ENCODE measurements around the gene DNAJC9.

Gene DNAJC9, protein sequence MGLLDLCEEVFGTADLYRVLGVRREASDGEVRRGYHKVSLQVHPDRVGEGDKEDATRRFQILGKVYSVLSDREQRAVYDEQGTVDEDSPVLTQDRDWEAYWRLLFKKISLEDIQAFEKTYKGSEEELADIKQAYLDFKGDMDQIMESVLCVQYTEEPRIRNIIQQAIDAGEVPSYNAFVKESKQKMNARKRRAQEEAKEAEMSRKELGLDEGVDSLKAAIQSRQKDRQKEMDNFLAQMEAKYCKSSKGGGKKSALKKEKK

DNA sequence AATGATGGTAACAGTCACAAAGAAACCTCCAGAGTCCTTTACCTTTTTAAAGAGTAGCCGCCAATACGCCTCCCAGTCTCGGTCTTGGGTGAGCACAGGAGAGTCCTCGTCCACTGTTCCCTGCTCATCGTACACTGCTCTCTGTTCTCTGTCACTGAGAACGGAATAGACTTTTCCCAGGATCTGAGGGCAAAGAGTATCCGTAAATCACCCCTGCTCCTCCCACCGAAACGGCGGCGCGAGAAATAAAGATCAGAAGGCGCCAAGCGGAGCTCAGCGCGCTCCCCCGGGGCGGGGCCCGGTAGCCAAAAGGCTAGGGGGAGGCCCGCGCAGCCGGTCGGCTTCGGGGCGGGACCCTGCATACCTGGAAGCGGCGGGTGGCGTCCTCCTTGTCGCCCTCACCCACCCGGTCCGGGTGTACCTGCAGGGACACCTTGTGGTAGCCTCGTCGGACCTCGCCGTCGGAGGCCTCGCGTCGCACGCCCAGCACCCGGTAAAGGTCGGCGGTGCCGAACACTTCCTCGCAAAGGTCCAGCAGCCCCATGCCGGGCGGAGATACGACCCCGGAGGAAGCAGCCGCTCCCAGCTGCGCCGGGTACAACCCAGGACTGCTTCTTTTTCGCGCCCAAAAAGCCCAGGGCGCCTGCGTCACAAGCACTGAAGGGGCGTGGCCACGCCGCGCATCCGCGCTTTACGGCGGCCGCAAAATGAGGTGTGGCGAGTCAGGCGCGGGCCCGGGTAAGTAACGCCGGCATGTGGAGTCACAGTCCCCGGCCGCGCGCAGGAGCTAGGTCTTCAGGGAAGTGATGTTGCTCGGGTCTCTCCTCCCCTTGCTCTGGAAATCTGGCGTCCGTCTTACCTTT, at the start of gene DNAJC9:
TSS of gene DNAJC9 (minus strand) at position 610 of the 863 bp plus-strand sequence. CDS start at position 544, 66 bp downstream.
- Histone ChIP-seq H3K9me3 (ENCODE audit: control insufficient read depth, insufficient read depth, low read depth, low read length) (no peaks in the 10 kb centered on the region), H3K4me3 (ENCODE audit: low read depth, low read length) (peak within 1 kb of the TSS; percentile 91), H3K36me3 (ENCODE audit: control insufficient read depth in 2 of 2, insufficient read depth in 1 of 2, low read length in 2 of 2) (peaks cover 26 to 74% of the 10 kb centered on the region in 2 experiments), H3K27ac (ENCODE audit: extremely low read depth, low read depth, low read length) (peak within 1 kb of the TSS; percentile 96), H3K4me1 (ENCODE audit: control insufficient read depth, insufficient read depth, low read length) (peaks cover 2% of the 10 kb centered on the region; the same call in 1 of the 2 replicates)
- CTCF ChIA-PET, result interaction anchor here (0.6 to 1.0 kb wide), 5 partner anchors 9 to 151 kb away, joined by 3 to 4 read pairs (median 3); no protein-coding TSS in a partner anchor
- POLR2A ChIA-PET, result interaction anchor here (0.5 to 4.2 kb wide), 24 partner anchors 9 to 973 kb away, joined by 3 to 23 read pairs (median 6); partner anchors contain the start of genes ANXA7, CFAP70, DDIT4 and ECD
- TF ChIP-seq ZNF274 (IDR thresholded peaks at IDR 0.05; ENCODE audit: low read length) (no peak), ZNF274 (tag by site-specific recombination; IDR thresholded peaks at IDR 0.05; ENCODE audit: borderline replicate concordance) (no peak), ZSCAN16 (tag by site-specific recombination; IDR thresholded peaks at IDR 0.05) (0 out of 2 replicates have a peak, but pooled peaks have one; percentile 28), HOXC10 (CRISPR knock-in tag; IDR thresholded peaks at IDR 0.05) (peak; percentile 28; the same call in 1 of the 2 replicates), ZNF37A (tag by site-specific recombination; IDR thresholded peaks at IDR 0.05) (no peak), KLF9 (tag by site-specific recombination; IDR thresholded peaks at IDR 0.05; ENCODE audit: low read depth) (peak; percentile 96), ZSCAN30 (tag by site-specific recombination; IDR thresholded peaks at IDR 0.05) (peak; percentile 98), BCL11A (tag by site-specific recombination; IDR thresholded peaks at IDR 0.05; ENCODE audit: low read depth) (peak; percentile 81; the same call in 1 of the 2 replicates), ZNF214 (tag by site-specific recombination; IDR thresholded peaks at IDR 0.05; ENCODE audit: borderline replicate concordance) (no peak), ZNF629 (tag by site-specific recombination; IDR thresholded peaks at IDR 0.05) (peak; percentile 91), ZNF423 (tag by site-specific recombination; IDR thresholded peaks at IDR 0.05) (peak; percentile 85), GLIS2 (tag by site-specific recombination; IDR thresholded peaks at IDR 0.05) (peak; percentile 95), ZNF529 (tag by site-specific recombination; IDR thresholded peaks at IDR 0.05; ENCODE audit: insufficient replicate concordance) (no peak), ZNF501 (tag by site-specific recombination; IDR thresholded peaks at IDR 0.05) (peak; percentile 100), ZNF596 (tag by site-specific recombination; IDR thresholded peaks at IDR 0.05) (no peak), ZNF19 (tag by site-specific recombination; IDR thresholded peaks at IDR 0.05; ENCODE audit: low read depth) (no peak), KLF10 (tag by site-specific recombination; IDR thresholded peaks at IDR 0.05) (peak; percentile 57), ZNF654 (tag by site-specific recombination; IDR thresholded peaks at IDR 0.05; ENCODE audit: low read depth) (no peak), ZNF660 (tag by site-specific recombination; IDR thresholded peaks at IDR 0.05) (peak; percentile 77), ZNF561 (tag by site-specific recombination; IDR thresholded peaks at IDR 0.05; ENCODE audit: borderline replicate concordance) (peak; percentile 100), EGR2 (tag by site-specific recombination; IDR thresholded peaks at IDR 0.05; ENCODE audit: low read depth) (no peak), ZFP69B (tag by site-specific recombination; IDR thresholded peaks at IDR 0.05) (peak; percentile 60; the same call in 1 of the 2 replicates), TRIM28 (IDR thresholded peaks at IDR 0.05; ENCODE audit: borderline replicate concordance, low read length) (no peak), REST (tag by site-specific recombination; IDR thresholded peaks at IDR 0.05) (peak; percentile 41; the same call in 1 of the 2 replicates)
- TF ChIP-seq, protein P1, sequence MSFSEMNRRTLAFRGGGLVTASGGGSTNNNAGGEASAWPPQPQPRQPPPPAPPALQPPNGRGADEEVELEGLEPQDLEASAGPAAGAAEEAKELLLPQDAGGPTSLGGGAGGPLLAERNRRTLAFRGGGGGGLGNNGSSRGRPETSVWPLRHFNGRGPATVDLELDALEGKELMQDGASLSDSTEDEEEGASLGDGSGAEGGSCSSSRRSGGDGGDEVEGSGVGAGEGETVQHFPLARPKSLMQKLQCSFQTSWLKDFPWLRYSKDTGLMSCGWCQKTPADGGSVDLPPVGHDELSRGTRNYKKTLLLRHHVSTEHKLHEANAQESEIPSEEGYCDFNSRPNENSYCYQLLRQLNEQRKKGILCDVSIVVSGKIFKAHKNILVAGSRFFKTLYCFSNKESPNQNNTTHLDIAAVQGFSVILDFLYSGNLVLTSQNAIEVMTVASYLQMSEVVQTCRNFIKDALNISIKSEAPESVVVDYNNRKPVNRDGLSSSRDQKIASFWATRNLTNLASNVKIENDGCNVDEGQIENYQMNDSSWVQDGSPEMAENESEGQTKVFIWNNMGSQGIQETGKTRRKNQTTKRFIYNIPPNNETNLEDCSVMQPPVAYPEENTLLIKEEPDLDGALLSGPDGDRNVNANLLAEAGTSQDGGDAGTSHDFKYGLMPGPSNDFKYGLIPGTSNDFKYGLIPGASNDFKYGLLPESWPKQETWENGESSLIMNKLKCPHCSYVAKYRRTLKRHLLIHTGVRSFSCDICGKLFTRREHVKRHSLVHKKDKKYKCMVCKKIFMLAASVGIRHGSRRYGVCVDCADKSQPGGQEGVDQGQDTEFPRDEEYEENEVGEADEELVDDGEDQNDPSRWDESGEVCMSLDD (tag by site-specific recombination; IDR thresholded peaks at IDR 0.05), result 0 out of 2 replicates have a peak, but pooled peaks have one; percentile 26
- TF ChIP-seq, protein P2, sequence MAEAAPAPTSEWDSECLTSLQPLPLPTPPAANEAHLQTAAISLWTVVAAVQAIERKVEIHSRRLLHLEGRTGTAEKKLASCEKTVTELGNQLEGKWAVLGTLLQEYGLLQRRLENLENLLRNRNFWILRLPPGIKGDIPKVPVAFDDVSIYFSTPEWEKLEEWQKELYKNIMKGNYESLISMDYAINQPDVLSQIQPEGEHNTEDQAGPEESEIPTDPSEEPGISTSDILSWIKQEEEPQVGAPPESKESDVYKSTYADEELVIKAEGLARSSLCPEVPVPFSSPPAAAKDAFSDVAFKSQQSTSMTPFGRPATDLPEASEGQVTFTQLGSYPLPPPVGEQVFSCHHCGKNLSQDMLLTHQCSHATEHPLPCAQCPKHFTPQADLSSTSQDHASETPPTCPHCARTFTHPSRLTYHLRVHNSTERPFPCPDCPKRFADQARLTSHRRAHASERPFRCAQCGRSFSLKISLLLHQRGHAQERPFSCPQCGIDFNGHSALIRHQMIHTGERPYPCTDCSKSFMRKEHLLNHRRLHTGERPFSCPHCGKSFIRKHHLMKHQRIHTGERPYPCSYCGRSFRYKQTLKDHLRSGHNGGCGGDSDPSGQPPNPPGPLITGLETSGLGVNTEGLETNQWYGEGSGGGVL (tag by site-specific recombination; IDR thresholded peaks at IDR 0.05), result peak; percentile 17; the same call in 1 of the 2 replicates
- TF ChIP-seq, protein P3, sequence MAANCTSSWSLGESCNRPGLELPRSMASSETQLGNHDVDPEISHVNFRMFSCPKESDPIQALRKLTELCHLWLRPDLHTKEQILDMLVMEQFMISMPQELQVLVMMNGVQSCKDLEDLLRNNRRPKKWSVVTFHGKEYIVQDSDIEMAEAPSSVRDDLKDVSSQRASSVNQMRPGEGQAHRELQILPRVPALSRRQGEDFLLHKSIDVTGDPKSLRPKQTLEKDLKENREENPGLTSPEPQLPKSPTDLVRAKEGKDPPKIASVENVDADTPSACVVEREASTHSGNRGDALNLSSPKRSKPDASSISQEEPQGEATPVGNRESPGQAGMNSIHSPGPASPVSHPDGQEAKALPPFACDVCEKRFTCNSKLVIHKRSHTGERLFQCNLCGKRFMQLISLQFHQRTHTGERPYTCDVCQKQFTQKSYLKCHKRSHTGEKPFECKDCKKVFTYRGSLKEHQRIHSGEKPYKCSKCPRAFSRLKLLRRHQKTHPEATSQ (tag by site-specific recombination; IDR thresholded peaks at IDR 0.05), result peak; percentile 95
